ENCODE results near the gene WNT4.

DNA sequence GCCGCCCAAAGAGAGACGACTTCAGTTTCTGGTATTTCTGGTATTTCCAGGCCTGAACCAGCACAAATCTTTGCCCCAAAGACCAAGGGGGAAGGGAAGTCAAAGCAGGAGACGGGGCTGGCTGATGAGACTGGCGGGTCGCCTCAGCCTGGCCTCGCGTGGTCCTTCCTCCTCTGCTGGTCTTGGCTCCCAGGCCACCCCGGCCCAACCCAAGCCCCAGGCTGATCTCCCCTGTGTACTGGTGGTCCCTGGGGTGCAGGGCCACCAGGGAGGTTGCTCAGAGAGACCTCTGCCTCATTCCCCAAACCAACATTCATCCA is 19.9 kb downstream of the WNT4 start:
- TF ChIP-seq BACH2 (CRISPR knock-in tag; IDR thresholded peaks at IDR 0.05; ENCODE audit: borderline replicate concordance) (no peak), ZNF8 (CRISPR knock-in tag; IDR thresholded peaks at IDR 0.05) (no peak), ZFP30 (CRISPR knock-in tag; IDR thresholded peaks at IDR 0.05) (no peak), ZNF565 (CRISPR knock-in tag; conservative IDR thresholded peaks at IDR 0.05; ENCODE audit: low read depth) (no peak), ZFP3 (CRISPR knock-in tag; IDR thresholded peaks at IDR 0.05) (no peak), OSR1 (CRISPR knock-in tag; IDR thresholded peaks at IDR 0.05) (no peak)
- TF ChIP-seq, protein P1, sequence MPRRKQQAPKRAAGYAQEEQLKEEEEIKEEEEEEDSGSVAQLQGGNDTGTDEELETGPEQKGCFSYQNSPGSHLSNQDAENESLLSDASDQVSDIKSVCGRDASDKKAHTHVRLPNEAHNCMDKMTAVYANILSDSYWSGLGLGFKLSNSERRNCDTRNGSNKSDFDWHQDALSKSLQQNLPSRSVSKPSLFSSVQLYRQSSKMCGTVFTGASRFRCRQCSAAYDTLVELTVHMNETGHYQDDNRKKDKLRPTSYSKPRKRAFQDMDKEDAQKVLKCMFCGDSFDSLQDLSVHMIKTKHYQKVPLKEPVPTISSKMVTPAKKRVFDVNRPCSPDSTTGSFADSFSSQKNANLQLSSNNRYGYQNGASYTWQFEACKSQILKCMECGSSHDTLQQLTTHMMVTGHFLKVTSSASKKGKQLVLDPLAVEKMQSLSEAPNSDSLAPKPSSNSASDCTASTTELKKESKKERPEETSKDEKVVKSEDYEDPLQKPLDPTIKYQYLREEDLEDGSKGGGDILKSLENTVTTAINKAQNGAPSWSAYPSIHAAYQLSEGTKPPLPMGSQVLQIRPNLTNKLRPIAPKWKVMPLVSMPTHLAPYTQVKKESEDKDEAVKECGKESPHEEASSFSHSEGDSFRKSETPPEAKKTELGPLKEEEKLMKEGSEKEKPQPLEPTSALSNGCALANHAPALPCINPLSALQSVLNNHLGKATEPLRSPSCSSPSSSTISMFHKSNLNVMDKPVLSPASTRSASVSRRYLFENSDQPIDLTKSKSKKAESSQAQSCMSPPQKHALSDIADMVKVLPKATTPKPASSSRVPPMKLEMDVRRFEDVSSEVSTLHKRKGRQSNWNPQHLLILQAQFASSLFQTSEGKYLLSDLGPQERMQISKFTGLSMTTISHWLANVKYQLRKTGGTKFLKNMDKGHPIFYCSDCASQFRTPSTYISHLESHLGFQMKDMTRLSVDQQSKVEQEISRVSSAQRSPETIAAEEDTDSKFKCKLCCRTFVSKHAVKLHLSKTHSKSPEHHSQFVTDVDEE (CRISPR knock-in tag; IDR thresholded peaks at IDR 0.05) = no peak

Data from SK-N-SH treated with all-trans-retinoic acid at 6 μM for 48 hours (cell line).